Measurements from ENCODE around the gene MYO3A.
"Not testable (repeated sequence)": the region's sequence is repeated elsewhere in the genome, so short reads cannot be mapped to it uniquely, and the experiment has no call there.

Gene MYO3A

GRCh38 chr10:25978771-25979170 lies 44.7 kb downstream of the MYO3A start:
- no peak for DNase-seq

GRCh38 chr10:25982107-25982506 lies 48.1 kb downstream of the MYO3A start:
- DNase-seq = no peak

GRCh38 chr10:25988583-25988982 lies 54.6 kb downstream of the MYO3A start:
- no peak for DNase-seq

- no peak for DNase-seq
These were observed 55.9 kb downstream of the MYO3A start for GRCh38 chr10:25989951-25990350.

- DNase-seq = no peak
These were observed 65.4 kb downstream of the MYO3A start for GRCh38 chr10:25999295-25999981.

GRCh38 chr10:26000971-26001370 lies 66.9 kb downstream of the MYO3A start:
- DNase-seq = no peak

GRCh38 chr10:26002466-26002865 lies 68.4 kb downstream of the MYO3A start:
- DNase-seq = not testable (repeated sequence)

GRCh38 chr10:26015092-26015491 lies 81.1 kb downstream of the MYO3A start:
- no peak for DNase-seq

GRCh38 chr10:26022831-26023230 lies 88.8 kb downstream of the MYO3A start:
- DNase-seq = no peak

GRCh38 chr10:26024303-26024702 lies 90.3 kb downstream of the MYO3A start:
- no peak for DNase-seq

GRCh38 chr10:26025523-26025922 lies 91.5 kb downstream of the MYO3A start:
- DNase-seq = no peak

- DNase-seq = no peak
These were observed 95.8 kb downstream of the MYO3A start for GRCh38 chr10:26029858-26030257.

- no peak for DNase-seq
These were observed 97.3 kb downstream of the MYO3A start for GRCh38 chr10:26031300-26031699.

- DNase-seq = no peak
These were observed 109.4 kb downstream of the MYO3A start for GRCh38 chr10:26043469-26043868.

GRCh38 chr10:26044141-26044749 lies 110.2 kb downstream of the MYO3A start:
- no peak for DNase-seq

GRCh38 chr10:26046073-26046700 lies 112.2 kb downstream of the MYO3A start:
- no peak for DNase-seq

GRCh38 chr10:26048756-26049155 lies 114.7 kb downstream of the MYO3A start:
- no peak for DNase-seq

GRCh38 chr10:26052326-26052725 lies 118.3 kb downstream of the MYO3A start:
- DNase-seq = no peak

- no peak for DNase-seq
These were observed 123.4 kb downstream of the MYO3A start for GRCh38 chr10:26057466-26057865.

- DNase-seq = no peak
These were observed 130.1 kb downstream of the MYO3A start for GRCh38 chr10:26064106-26064505.

- DNase-seq = no peak
These were observed 133.7 kb downstream of the MYO3A start for GRCh38 chr10:26067680-26068079.

GRCh38 chr10:26080971-26081370 lies 146.9 kb downstream of the MYO3A start:
- not testable (repeated sequence) for DNase-seq

GRCh38 chr10:26081459-26081858 lies 147.4 kb downstream of the MYO3A start:
- no peak for DNase-seq

GRCh38 chr10:26085549-26085948 lies 151.5 kb downstream of the MYO3A start:
- DNase-seq = no peak
